K562 (cell line): ENCODE data around the gene WNT7B. TPM values are rescaled to one million over a fixed set of nuclear protein-coding genes. Genes with fewer than 3 reads are reported as not detected.

Experiments
- ATAC-seq: fragments of 200-7000 bp; cut with Tn5 transposase; 3 replicates; pipeline ENCODE4 v1.9.1; 2020; ENCODE audit warnings: moderate library complexity
- BruUV-seq: library from RNA; stranded (reverse); fragments of 400-500 nt; replicated peaks from 2 replicates; lab custom pipeline; 2021; lab: Mats Ljungman, UMichigan
- CTCF ChIA-PET: fragments of 300-600 bp; formaldehyde crosslinking; extraction: SDS; loops from one replicate; lab custom pipeline; 2021; ENCODE audit warnings: low intra/inter-chr PET ratio; lab: Yijun Ruan, JAX
- POLR2A ChIA-PET: fragments of 300-600, 350-650 bp; sonication (Branson Sonifier 250); formaldehyde crosslinking; extraction: SDS; loops from one replicate; lab custom pipeline; 2021; ENCODE audit warnings: antibody characterized with exemption, inconsistent platforms; lab: Yijun Ruan, JAX
- DNase-seq, 4 experiments: peaks; one replicate each; pipeline versions ENCODE4 v3.0.0 to v3.0.0-alpha.2; 2011 to 2018; ENCODE audit warnings: low spot score in 3 of 4, mixed read lengths in 3 of 4; ENCODE audit errors: extremely low read depth in 1 of 4
- FAIRE-seq: peaks from 2 replicates; lab custom pipeline; 2011; peaks lifted over from hg19 to GRCh38; lab: Jason Lieb, UNC
- H2AFZ ChIP-seq: 2 replicates; pipeline ENCODE4 v1.6.0; 2011; ENCODE audit warnings: low read depth, low read length, control low read depth, inconsistent platforms
- H3K27ac ChIP-seq: fragments of 200-600 bp; 3 replicates; pipeline ENCODE4 v1.8.0; 2011; ENCODE audit warnings: low read depth, mild to moderate bottlenecking, control low read depth, inconsistent platforms, low read length, moderate library complexity, mixed read lengths; ENCODE audit errors: extremely low read depth
- H3K27me3 ChIP-seq, 2 experiments: fragments of 300-600 bp in 1 of 2; 2 replicates in 1 of 2; 3 replicates in 1 of 2; pipeline versions ENCODE4 v1.6.0 to v1.8.0; 2011; ENCODE audit warnings: inconsistent platforms in 2 of 2, low read length in 2 of 2, mild to moderate bottlenecking in 1 of 2, mixed read lengths in 1 of 2, moderate library complexity in 1 of 2; ENCODE audit not compliant: control insufficient read depth in 2 of 2, insufficient read depth in 2 of 2
- H3K36me3 ChIP-seq: fragments of 300-600 bp; 3 replicates; pipeline ENCODE4 v1.8.0; 2011; ENCODE audit warnings: mild to moderate bottlenecking, low read length, inconsistent platforms; ENCODE audit not compliant: control insufficient read depth, insufficient read depth
- H3K4me1 ChIP-seq, 2 experiments: fragments of 200-600 bp in 1 of 2; replicated peaks in 1 of 2; 2 replicates in 1 of 2; 3 replicates in 1 of 2; pipeline versions ENCODE4 v1.5.1 to v1.8.0; 2011; ENCODE audit warnings: inconsistent platforms in 2 of 2, low read length in 2 of 2, mild to moderate bottlenecking in 1 of 2, mixed read lengths in 1 of 2, moderate library complexity in 1 of 2; ENCODE audit not compliant: control insufficient read depth in 2 of 2, insufficient read depth in 2 of 2
- H3K4me2 ChIP-seq: 2 replicates; pipeline ENCODE4 v1.6.1; 2011; ENCODE audit warnings: low read length, control low read depth, inconsistent platforms, mixed read lengths; ENCODE audit not compliant: insufficient read depth
- H3K4me3 ChIP-seq: fragments of 200-600 bp; sonication (generic), shearing (Covaris generic); 2 replicates; pipeline ENCODE4 v1.5.1; 2016; ENCODE audit warnings: control low read depth, inconsistent platforms
- H3K79me2 ChIP-seq: fragments of 200-600 bp; 3 replicates; pipeline ENCODE4 v1.8.0; 2011; ENCODE audit warnings: low read length, inconsistent platforms; ENCODE audit not compliant: control insufficient read depth, insufficient read depth
- H3K9ac ChIP-seq, 2 experiments: 2 replicates each; pipeline versions ENCODE4 v1.6.0 to v1.6.1; 2011; ENCODE audit warnings: low read depth in 2 of 2, low read length in 2 of 2, control low read depth in 1 of 2, inconsistent platforms in 1 of 2, mild to moderate bottlenecking in 1 of 2, mixed read lengths in 1 of 2; ENCODE audit not compliant: insufficient read depth in 1 of 2
- H3K9me1 ChIP-seq: one replicate; pipeline ENCODE4 v1.6.0; 2011; ENCODE audit warnings: inconsistent platforms, mild to moderate bottlenecking, low read length, moderate library complexity; ENCODE audit not compliant: control insufficient read depth, insufficient read depth
- H3K9me3 ChIP-seq: replicated peaks from 2 replicates; pipeline ENCODE4 v1.5.1; 2011; ENCODE audit warnings: low read depth, low read length, inconsistent platforms; ENCODE audit not compliant: control insufficient read depth, insufficient read depth
- H4K20me1 ChIP-seq: replicated peaks from 2 replicates; pipeline ENCODE4 v1.6.1; 2011; ENCODE audit warnings: low read length, inconsistent platforms, mixed read lengths; ENCODE audit not compliant: control insufficient read depth, insufficient read depth
- CHD2 ChIP-seq: IDR thresholded peaks from 2 replicates; pipeline ENCODE4 v1.6.1; 2011; ENCODE audit warnings: low read depth, low read length
- KDM1A ChIP-seq, 2 experiments: fragments of 450-650 bp; IDR thresholded peaks; 2 replicates each; pipeline ENCODE4 v1.6.1; 2016; ENCODE audit warnings: mild to moderate bottlenecking in 2 of 2
- POLR2A ChIP-seq: fragments of 450-650 bp; conservative IDR thresholded peaks from 2 replicates; pipeline ENCODE4 v1.6.1; 2016
- SMAD2 ChIP-seq: fragments of 150-350 bp; IDR thresholded peaks from 2 replicates; pipeline ENCODE4 v1.6.1; 2014; ENCODE audit warnings: low read depth, mild to moderate bottlenecking, low read length
- TCF7L2 ChIP-seq: fragments of 150-350 bp; IDR thresholded peaks from 2 replicates; pipeline ENCODE4 v1.6.1; 2016; ENCODE audit warnings: low read depth, mild to moderate bottlenecking, low read length, moderate library complexity
- ZNF408 ChIP-seq: fragments of 250-450 bp; sonication (Bioruptor Pico); IDR thresholded peaks from 2 replicates; pipeline ENCODE4 v1.4.0; 2020; ENCODE audit warnings: low read depth, mild to moderate bottlenecking, moderate library complexity
- WGBS: fragments of 100-300 bp; shearing (Covaris generic); methylation state at CpG from one replicate; pipeline ENCODE4 v1.1.6; 2016; ENCODE audit warnings: low coverage, mixed read lengths; ENCODE audit not compliant: insufficient coverage; ENCODE audit errors: missing lambda C conversion rate; 5-methylcytosine and 5-hydroxymethylcytosine counted together
- in situ Hi-C: fragments of 300-500 bp; cut with MboI; formaldehyde crosslinking; loops from 4 replicates; pipeline ENCODE4 v1.15.0; 2018; ENCODE audit warnings: inconsistent platforms, mixed read lengths
- intact Hi-C: fragments of 100-400 bp; cut with micrococcal nuclease; formaldehyde crosslinking; loops from 2 replicates; pipeline ENCODE4 v1.14.2; 2022
- polyA plus RNA-seq, 8 experiments: library from polyadenylated mRNA; depleted of rRNA in 4 of 8; stranded (reverse) in 5 of 8; unstranded in 3 of 8; fragments of >200 nt; fragmentation: Nextera tagmentation in 2 of 8; fragmentation: Illumina TruSeq in 1 of 8; extraction: Ambion mirVana in 2 of 8; extraction: Trizol in 1 of 8; gene quantifications; 2 replicates each; pipeline versions ENCODE4 v1.2.1 to v1.2.3, GENCODE V29; 2011 to 2014; ENCODE audit warnings: inconsistent platforms in 1 of 8, missing spikeins in 1 of 8
- total RNA-seq, 7 experiments: library from RNA; depleted of rRNA in 6 of 7; stranded (reverse); fragments of >200 nt in 6 of 7; fragmentation: Illumina TruSeq in 2 of 7; extraction: Trizol in 2 of 7; gene quantifications; 2 replicates each; pipeline versions ENCODE4 v1.2.1 to v1.2.3, GENCODE V29; 2011 to 2021; ENCODE audit warnings: low replicate concordance in 1 of 7
- TF ChIP-seq, protein P1 (sequence below): fragments of 250-450 bp; sonication (Bioruptor Pico); IDR thresholded peaks from 2 replicates; pipeline ENCODE4 v1.8.0; 2022; ENCODE audit warnings: inconsistent platforms, mild to moderate bottlenecking, moderate library complexity, borderline replicate concordance
- TF ChIP-seq, protein P2 (sequence below): fragments of 450-650 bp; IDR thresholded peaks from 2 replicates; pipeline ENCODE4 v1.6.1; 2016; ENCODE audit warnings: low read depth

WNT7B gene
- total and polyA plus RNA-seq, 9 of the 15 experiments (the other 6 are each of a cell fraction or from before 2014, with no cell fraction given) = not detected

DNA sequence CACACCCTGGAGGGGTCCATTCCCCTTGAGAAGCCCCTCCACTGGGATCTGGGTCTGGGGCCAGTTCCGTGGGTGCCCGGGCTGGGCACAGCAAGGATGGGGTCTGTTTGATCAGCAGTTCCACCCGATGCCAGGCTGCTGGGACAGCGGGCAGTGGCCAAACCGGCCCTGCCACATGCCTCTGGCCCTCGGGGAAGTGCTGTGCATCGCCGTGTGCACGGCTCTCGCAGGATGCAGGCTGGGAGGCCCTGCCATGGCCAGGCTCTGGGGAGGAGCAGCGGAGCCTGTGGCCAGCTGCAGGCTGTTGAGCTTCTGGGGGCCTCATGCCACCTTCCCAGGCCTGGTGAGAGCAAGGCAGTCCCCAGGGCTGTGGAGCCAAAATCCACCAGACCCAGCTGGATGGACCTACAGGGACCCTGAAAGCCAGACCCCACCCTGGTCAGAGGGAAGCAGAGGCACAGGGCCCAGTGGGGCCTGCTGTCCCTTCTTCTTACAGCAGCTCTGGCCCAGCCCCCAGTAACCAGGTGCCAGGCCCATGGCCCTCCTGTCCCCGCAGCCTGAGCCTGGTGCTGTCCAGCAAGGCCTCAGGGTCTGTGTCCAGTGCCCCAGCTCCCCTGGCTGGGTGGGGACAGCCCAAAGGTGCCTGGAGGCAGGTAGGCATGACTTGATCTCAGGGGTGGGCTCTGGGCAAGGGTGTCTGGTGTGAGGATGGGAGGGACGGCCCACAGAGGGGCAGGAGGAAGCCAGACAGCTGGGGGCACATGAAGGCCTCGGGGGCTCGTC is 57.3 kb downstream of the WNT7B start:
- no TSS peak for BruUV-seq

More for the DNA sequence above, 57.3 kb downstream of the WNT7B start:
- Histone ChIP-seq H3K9me1 (no peaks in the 10 kb centered on the region), H3K4me1 (no peaks in the 10 kb centered on the region; a peak in 1 of 5 replicates), H2AFZ (no peak overlapping the region), H3K9me3 (no peaks in the 10 kb centered on the region), H3K27me3 (peaks cover 0 to 20% of the 10 kb centered on the region in 2 experiments; a peak in 3 of 5 replicates), H4K20me1 (0 out of 2 replicates have a peak, but pooled peaks cover 2% of the 10 kb centered on the region), H3K36me3 (no peaks in the 10 kb centered on the region), H3K9ac (no peak overlapping the region), H3K79me2 (no peaks in the 10 kb centered on the region), H3K27ac (no peak overlapping the region), H3K4me2 (no peak overlapping the region), H3K4me3 (no peak overlapping the region)
- 2% methylated on average over 12 of the region's 15 CpGs for WGBS
- intact Hi-C loops (no loop called here), in situ Hi-C loops (no loop called here)
- ChIA-PET POLR2A (interaction anchor here (0.5 kb wide), 1 partner anchor 72 kb away, joined by 3 read pairs; no protein-coding TSS in a partner anchor), CTCF (no interaction called here)
- DNase-seq (no peak), FAIRE-seq (no peak), ATAC-seq (no peak)
- TF ChIP-seq, protein P1, sequence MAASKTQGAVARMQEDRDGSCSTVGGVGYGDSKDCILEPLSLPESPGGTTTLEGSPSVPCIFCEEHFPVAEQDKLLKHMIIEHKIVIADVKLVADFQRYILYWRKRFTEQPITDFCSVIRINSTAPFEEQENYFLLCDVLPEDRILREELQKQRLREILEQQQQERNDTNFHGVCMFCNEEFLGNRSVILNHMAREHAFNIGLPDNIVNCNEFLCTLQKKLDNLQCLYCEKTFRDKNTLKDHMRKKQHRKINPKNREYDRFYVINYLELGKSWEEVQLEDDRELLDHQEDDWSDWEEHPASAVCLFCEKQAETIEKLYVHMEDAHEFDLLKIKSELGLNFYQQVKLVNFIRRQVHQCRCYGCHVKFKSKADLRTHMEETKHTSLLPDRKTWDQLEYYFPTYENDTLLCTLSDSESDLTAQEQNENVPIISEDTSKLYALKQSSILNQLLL (CRISPR knock-in tag) = no peak
- TF ChIP-seq KDM1A (IDR thresholded peaks at IDR 0.05) = no peak
- TF ChIP-seq, protein P2, sequence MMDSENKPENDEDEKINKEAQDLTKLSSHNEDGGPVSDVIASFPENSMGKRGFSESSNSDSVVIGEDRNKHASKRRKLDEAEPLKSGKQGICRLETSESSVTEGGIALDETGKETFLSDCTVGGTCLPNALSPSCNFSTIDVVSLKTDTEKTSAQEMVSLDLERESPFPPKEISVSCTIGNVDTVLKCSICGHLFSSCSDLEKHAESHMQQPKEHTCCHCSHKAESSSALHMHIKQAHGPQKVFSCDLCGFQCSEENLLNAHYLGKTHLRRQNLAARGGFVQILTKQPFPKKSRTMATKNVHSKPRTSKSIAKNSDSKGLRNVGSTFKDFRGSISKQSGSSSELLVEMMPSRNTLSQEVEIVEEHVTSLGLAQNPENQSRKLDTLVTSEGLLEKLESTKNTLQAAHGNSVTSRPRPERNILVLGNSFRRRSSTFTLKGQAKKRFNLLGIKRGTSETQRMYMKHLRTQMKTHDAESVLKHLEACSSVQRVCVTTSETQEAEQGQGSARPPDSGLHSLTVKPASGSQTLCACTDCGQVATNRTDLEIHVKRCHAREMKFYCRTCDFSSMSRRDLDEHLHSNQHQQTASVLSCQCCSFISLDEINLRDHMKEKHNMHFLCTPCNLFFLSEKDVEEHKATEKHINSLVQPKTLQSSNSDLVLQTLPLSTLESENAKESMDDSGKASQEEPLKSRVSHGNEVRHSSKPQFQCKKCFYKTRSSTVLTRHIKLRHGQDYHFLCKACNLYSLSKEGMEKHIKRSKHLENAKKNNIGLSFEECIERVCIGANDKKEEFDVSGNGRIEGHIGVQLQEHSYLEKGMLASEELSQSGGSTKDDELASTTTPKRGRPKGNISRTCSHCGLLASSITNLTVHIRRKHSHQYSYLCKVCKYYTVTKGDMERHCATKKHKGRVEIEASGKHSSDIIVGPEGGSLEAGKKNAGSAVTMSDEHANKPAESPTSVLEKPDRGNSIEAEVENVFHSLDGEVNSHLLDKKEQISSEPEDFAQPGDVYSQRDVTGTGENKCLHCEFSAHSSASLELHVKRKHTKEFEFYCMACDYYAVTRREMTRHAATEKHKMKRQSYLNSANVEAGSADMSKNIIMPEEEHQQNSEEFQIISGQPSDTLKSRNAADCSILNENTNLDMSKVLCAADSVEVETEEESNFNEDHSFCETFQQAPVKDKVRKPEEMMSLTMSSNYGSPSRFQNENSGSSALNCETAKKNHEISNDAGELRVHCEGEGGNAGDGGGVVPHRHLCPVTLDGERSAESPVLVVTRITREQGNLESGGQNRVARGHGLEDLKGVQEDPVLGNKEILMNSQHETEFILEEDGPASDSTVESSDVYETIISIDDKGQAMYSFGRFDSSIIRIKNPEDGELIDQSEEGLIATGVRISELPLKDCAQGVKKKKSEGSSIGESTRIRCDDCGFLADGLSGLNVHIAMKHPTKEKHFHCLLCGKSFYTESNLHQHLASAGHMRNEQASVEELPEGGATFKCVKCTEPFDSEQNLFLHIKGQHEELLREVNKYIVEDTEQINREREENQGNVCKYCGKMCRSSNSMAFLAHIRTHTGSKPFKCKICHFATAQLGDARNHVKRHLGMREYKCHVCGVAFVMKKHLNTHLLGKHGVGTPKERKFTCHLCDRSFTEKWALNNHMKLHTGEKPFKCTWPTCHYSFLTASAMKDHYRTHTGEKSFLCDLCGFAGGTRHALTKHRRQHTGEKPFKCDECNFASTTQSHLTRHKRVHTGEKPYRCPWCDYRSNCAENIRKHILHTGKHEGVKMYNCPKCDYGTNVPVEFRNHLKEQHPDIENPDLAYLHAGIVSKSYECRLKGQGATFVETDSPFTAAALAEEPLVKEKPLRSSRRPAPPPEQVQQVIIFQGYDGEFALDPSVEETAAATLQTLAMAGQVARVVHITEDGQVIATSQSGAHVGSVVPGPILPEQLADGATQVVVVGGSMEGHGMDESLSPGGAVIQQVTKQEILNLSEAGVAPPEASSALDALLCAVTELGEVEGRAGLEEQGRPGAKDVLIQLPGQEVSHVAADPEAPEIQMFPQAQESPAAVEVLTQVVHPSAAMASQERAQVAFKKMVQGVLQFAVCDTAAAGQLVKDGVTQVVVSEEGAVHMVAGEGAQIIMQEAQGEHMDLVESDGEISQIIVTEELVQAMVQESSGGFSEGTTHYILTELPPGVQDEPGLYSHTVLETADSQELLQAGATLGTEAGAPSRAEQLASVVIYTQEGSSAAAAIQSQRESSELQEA = no peak
- no peak for TF ChIP-seq TCF7L2
- TF ChIP-seq ZNF408 (CRISPR knock-in tag) = no peak
- no peak for TF ChIP-seq CHD2
- TF ChIP-seq POLR2A = no peak
- no peak for TF ChIP-seq SMAD2
